Measurements from ENCODE around the gene HIF1A.
"Not testable (repeated sequence)": the region's sequence is repeated elsewhere in the genome, so short reads cannot be mapped to it uniquely, and the experiment has no call there.

HIF1A gene

GRCh38 chr14:61708693-61709092 is 13.4 kb downstream of the HIF1A start:
- DNase-seq (ENCODE audit: low spot score) = not testable (repeated sequence)

- no peak for DNase-seq (ENCODE audit: low spot score)
Measured at GRCh38 chr14:61710853-61711817, 15.8 kb downstream of the HIF1A start.

GRCh38 chr14:61712137-61712536 is 16.8 kb downstream of the HIF1A start:
- DNase-seq (ENCODE audit: low spot score) = no peak

- DNase-seq (ENCODE audit: low spot score) = no peak
Measured at GRCh38 chr14:61713724-61714437, 18.6 kb downstream of the HIF1A start.

- no peak for DNase-seq (ENCODE audit: low spot score)
Measured at GRCh38 chr14:61716956-61717355, 21.6 kb downstream of the HIF1A start.

- no peak for DNase-seq (ENCODE audit: low spot score)
Measured at GRCh38 chr14:61718039-61718438, 22.7 kb downstream of the HIF1A start.

GRCh38 chr14:61719344-61720293 is 24.3 kb downstream of the HIF1A start:
- no peak for DNase-seq (ENCODE audit: low spot score)

- DNase-seq (ENCODE audit: low spot score) = no peak
Measured at GRCh38 chr14:61720294-61720661, 25.0 kb downstream of the HIF1A start.

GRCh38 chr14:61720741-61721140 is 25.4 kb downstream of the HIF1A start:
- no peak for DNase-seq (ENCODE audit: low spot score)

- DNase-seq (ENCODE audit: low spot score) = no peak
Measured at GRCh38 chr14:61724133-61724532, 28.8 kb downstream of the HIF1A start.

GRCh38 chr14:61726778-61727658 is 31.7 kb downstream of the HIF1A start:
- DNase-seq (ENCODE audit: low spot score) = no peak

GRCh38 chr14:61730756-61731373 is 35.6 kb downstream of the HIF1A start:
- no peak for DNase-seq (ENCODE audit: low spot score)

GRCh38 chr14:61733972-61734371 is 38.7 kb downstream of the HIF1A start:
- DNase-seq (ENCODE audit: low spot score) = no peak

GRCh38 chr14:61736751-61737150 is 41.4 kb downstream of the HIF1A start:
- no peak for DNase-seq (ENCODE audit: low spot score)

GRCh38 chr14:61737915-61738314 is 42.6 kb downstream of the HIF1A start:
- DNase-seq (ENCODE audit: low spot score) = no peak

GRCh38 chr14:61739133-61739532 is 43.8 kb downstream of the HIF1A start:
- no peak for DNase-seq (ENCODE audit: low spot score)

GRCh38 chr14:61742371-61742770 is 47.1 kb downstream of the HIF1A start:
- no peak for DNase-seq (ENCODE audit: low spot score)

GRCh38 chr14:61744238-61744637 is 48.9 kb downstream of the HIF1A start:
- no peak for DNase-seq (ENCODE audit: low spot score)

- not testable (repeated sequence) for DNase-seq (ENCODE audit: low spot score)
Measured at GRCh38 chr14:61746346-61746745, 51.0 kb downstream of the HIF1A start.

GRCh38 chr14:61746881-61747280 is 51.6 kb downstream of the HIF1A start:
- DNase-seq (ENCODE audit: low spot score) = no peak

- DNase-seq (ENCODE audit: low spot score) = no peak
Measured at GRCh38 chr14:61747342-61747741, 52.0 kb downstream of the HIF1A start.

Measured in AG20443 (cell line).